Endometrial microvascular endothelial cells (primary cell): ENCODE data around the gene RTN4. TPM values are rescaled to one million over a fixed set of nuclear protein-coding genes. Genes with fewer than 3 reads are reported as not detected.
"Not testable (repeated sequence)": the region's sequence is repeated elsewhere in the genome, so short reads cannot be mapped to it uniquely, and the experiment has no call there.

Experiments
- in situ Hi-C: cut with HindIII; loops from 2 replicates; pipeline ENCODE4 v1.10.0; 2017; ENCODE audit warnings: low sequenced_read_pairs, low pct_unique_long_range_greater_than_20kb; ENCODE audit errors: inconsistent ontology term
- total RNA-seq: library from RNA; depleted of rRNA; stranded (reverse); fragments of >200 nt; gene quantifications from one replicate; pipeline ENCODE4 v1.2.3, GENCODE V29; 2015; ENCODE audit errors: inconsistent ontology term

RTN4 gene
- total RNA-seq, 1 donor from 2014 or later: 512 TPM

GRCh38 chr2:55017880-55018279 is 32.4 kb downstream of the RTN4 start:
- in situ Hi-C loops: no loop called here

DNA sequence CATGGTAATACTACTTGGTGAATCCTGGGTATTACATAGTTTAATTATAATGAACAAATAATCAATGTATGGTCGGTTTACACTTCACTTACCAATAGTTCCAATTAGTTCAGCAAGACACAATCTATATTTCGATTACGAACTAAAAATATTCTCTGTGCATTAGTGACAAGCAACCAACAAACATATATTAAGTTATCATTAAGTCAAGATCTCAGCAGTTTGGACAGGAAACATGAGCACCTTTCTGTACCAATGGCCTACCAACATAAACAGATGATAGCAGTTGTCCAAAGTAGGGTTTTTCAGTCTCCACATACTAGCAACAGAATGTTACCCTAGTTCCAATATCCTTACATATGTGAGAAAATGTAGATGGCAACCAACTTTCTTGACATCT is 32.8 kb downstream of the RTN4 start:
- in situ Hi-C loops: no loop called here

- in situ Hi-C loops: no loop called here
Observed at GRCh38 chr2:55014962-55015939, 35.0 kb downstream of the RTN4 start.

DNA sequence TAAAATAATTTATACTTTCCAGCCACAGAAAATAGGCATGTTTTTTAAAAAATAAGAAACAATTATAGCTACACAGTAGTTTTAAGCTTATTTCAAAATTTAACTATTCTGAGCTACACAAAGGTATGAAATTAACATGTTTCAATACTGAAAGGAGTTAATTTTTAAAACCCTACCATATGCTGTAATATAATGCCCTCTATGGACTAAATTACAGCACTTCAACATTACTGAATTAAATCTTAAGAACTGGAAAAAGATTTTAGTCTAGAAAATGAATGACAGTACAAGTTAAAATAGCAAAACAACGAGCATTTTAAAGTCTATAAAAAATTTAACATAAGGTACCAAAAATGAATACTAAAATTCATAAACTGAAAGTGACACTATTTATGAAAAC is 36.3 kb downstream of the RTN4 start:
- in situ Hi-C loops: no loop called here

GRCh38 chr2:55012672-55013484 is 37.4 kb downstream of the RTN4 start:
- in situ Hi-C loops: no loop called here

DNA sequence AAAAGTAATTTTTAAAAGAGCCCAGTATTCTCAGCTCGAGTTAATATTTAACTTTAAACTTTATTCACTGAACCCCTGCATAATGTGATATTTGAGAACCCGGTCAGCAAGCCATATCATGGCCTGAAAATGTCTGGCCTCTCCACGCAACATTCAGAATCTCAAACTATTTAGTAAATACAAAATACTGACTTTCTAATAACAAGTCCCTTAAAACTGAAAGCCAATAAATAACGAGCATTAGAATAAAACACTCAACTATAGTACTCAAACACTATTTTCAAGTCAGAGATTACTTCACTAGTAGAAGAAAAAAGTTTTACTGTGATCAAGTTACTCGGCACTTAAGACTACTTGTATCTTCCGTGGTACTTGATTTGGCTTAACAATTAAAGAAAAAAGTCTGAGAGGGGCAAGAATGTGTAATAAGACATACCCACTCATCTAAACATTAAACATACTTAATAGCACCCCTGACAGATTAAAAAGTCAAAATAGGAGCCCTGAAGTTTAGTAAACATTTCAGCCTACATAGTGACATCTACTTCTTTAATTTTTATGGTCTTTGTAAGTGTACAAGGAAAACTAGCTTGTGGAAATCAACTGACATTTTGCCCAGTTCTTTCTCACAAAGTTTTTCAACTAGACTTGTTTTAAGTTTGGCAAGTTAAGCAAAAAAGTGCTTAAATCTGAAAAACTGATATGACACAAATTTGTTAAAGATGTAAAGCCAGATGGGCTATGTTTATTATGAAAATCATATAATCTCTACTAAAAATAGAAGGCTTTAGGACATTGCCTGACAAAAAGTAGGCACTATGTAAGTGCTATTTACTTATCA is 38.2 kb downstream of the RTN4 start:
- in situ Hi-C loops: no loop called here

DNA sequence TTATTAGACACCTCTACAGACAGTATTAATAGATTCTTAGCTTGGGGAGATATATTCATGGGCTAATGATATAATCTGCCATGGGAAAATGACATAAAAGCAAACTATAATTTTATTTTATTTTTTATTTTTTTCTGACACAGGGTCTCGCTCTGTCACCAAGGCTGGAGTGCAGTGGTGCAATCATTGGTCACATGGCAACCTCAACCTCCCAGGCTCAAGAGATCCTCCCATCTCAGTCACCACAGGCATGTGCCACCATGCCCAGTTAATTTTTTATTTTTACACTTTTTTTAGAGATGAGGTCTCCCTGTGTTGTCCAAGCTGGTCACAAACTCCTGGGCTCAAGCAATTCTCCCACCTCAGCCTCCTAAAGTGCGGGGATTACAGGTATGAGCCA is 39.3 kb downstream of the RTN4 start:
- in situ Hi-C loops: no loop called here

GRCh38 chr2:55010149-55010591 is 40.1 kb downstream of the RTN4 start:
- in situ Hi-C loops: no loop called here

DNA sequence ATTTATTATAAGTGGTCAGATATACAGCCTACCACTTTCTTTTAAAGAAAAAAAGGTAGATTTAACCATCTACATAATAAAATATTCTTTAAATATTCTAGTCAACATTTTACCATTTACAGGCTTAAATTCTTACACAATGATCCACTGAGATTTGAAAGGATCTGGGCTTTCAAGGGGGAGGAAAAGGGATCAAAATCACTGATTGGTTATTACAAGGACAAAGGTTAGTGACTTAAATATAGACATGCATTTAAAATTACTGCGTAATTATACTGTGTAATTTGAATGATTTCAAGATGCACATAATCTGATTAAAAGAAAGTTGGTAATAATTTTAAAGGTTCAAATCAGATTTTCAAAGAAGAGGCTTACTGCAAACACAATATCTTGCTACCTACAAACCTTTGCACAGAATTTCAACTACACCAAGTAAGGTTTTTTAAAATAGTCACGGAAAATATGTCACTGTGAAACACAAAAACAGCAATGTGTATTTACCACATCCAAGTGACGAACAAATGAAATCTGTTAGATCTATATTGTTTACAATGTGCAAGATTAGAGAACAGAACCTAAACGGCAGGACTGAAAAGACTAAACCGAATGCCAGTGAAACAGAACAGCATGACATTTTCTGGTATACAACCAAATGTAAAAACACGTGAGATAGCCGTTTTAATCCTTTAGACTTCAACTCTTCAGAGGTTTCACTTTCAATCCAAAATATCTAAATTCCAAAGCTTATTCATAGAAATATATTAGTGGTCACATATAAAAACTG is 40.8 kb downstream of the RTN4 start:
- in situ Hi-C loops: no loop called here

DNA sequence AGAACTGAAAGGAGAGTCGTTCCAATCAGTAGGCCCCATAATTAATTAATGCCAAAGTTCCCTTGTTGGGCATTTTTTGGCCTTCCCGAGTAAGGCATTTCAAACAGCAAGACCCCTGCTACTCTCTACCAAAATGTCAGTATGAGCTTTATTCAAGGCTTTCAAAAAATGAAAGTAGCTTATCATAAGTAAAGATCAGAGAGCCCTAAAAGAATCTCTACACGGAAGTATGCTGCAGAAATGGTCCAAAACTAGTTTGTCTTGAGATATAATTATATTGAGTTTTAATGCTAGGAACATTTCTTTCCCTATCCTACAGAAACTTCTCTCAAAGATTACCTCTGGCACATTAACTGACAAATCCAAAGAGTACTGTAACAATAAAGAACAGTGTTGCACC is 43.9 kb downstream of the RTN4 start:
- in situ Hi-C loops: no loop called here

- in situ Hi-C loops: no loop called here
Observed at GRCh38 chr2:55003706-55004639, 46.3 kb downstream of the RTN4 start.

DNA sequence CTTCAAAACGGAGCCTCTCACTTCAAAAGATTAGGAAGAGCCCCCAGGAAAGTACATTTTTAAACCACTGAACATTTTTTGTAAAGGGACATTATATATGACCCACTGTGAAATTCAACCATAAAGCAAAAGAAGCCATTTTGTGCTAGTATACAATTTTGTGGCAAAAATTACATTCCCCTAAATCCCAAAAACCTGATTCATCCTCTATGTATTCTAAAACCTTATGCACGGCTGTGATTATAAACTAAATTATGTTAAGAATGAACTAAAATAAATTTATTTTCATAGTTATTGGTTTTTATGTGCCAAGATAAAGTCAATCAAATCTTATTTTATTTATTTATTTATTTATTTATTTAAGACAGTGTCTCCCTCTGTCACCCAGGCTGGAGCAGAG is 48.5 kb downstream of the RTN4 start:
- in situ Hi-C loops: no loop called here

DNA sequence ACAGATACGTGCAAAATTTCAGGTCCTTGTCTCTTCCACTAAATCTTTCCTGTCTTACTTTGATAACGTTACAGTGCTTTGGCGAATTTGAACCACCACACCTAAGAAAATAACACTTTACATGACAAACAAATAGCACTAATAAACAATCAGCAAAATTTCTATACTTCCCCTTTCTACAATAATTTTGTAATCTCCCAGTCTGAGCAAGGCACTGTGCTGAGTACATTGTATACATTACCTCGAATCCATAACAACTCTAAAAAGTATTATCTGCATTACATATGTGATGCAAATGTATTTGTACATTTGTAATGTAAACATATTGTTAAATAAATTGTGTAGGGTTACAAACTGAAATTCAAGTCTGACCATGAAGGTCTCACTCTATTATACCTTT is 49.9 kb downstream of the RTN4 start:
- in situ Hi-C loops: no loop called here

GRCh38 chr2:54999182-54999581 is 51.1 kb downstream of the RTN4 start:
- in situ Hi-C loops: no loop called here

- in situ Hi-C loops: no loop called here
Observed at GRCh38 chr2:54997826-54998225, 52.4 kb downstream of the RTN4 start.

GRCh38 chr2:54995553-54995952 is 54.7 kb downstream of the RTN4 start:
- in situ Hi-C loops: no loop called here

DNA sequence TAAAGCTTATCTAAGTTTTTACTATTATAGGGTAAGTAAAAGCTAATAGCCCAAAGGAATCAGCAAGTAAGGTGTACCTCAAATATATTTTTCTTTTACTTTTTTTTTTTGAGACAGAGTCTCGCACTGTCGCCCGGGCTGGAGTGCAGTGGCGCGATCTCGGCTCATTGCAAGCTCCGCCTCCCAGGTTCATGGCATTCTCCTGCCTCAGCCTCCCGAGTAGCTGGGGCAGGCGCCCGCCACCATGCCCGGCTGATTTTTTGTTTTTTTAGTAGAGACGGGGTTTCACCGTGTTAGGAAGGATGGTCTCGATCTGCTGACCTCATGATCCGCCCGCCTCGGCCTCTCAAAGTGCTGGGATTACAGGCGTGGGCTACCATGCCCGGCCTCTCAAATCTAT is 59.6 kb downstream of the RTN4 start:
- in situ Hi-C loops: not testable (repeated sequence)
